ENCODE results near the gene SUPT7L.

Gene SUPT7L

DNA sequence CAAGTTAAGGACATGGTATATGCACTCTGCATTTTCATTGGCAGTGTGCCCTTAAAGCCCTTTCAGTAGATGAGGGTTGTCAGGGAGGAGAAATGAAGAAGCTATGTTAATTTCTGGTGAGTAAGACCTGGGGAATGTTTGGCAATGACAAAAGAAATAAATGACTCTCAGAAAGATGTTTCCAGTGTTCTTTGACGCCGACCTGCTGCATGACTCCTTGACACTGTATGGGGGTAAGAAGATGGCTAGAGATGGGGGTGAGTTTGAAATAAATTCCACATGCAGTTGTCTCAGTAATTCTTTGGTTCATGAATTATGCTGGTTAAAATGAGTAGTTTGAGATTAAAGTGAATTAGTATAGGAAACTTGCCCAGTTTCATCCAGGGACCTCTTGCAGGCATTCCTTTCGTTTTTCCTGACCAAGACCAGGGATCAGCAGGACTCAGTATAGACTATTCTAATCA is 40.5 kb downstream of the SUPT7L start (continued):
- TF ChIP-seq, protein P1, sequence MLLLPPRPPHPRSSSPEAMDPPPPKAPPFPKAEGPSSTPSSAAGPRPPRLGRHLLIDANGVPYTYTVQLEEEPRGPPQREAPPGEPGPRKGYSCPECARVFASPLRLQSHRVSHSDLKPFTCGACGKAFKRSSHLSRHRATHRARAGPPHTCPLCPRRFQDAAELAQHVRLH (tag by site-specific recombination; IDR thresholded peaks at IDR 0.05), result no peak
- TF ChIP-seq HIC1 (tag by site-specific recombination; IDR thresholded peaks at IDR 0.05), result no peak

GRCh38 chr2:27621524-27621923 is 41.9 kb downstream of the SUPT7L start:
- TF ChIP-seq, protein P2, sequence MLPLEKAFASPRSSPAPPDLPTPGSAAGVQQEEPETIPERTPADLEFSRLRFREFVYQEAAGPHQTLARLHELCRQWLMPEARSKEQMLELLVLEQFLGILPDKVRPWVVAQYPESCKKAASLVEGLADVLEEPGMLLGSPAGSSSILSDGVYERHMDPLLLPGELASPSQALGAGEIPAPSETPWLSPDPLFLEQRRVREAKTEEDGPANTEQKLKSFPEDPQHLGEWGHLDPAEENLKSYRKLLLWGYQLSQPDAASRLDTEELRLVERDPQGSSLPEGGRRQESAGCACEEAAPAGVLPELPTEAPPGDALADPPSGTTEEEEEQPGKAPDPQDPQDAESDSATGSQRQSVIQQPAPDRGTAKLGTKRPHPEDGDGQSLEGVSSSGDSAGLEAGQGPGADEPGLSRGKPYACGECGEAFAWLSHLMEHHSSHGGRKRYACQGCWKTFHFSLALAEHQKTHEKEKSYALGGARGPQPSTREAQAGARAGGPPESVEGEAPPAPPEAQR (tag by site-specific recombination; IDR thresholded peaks at IDR 0.05), result no peak
- no peak for TF ChIP-seq ZNF324 (tag by site-specific recombination; IDR thresholded peaks at IDR 0.05)
- POLR2A ChIA-PET, result no interaction called here
- H3K36me3 ChIP-seq (ENCODE audit: control insufficient read depth in 2 of 2, insufficient read depth in 1 of 2, low read length in 2 of 2), result peaks cover 46 to 70% of the 10 kb centered on the region in 2 experiments

GRCh38 chr2:27615316-27615715 is 48.1 kb downstream of the SUPT7L start:
- H3K27ac ChIP-seq (ENCODE audit: extremely low read depth, low read depth, low read length), result no peak overlapping the region
- peaks cover 58 to 69% of the 10 kb centered on the region in 2 experiments for H3K36me3 ChIP-seq (ENCODE audit: control insufficient read depth in 2 of 2, insufficient read depth in 1 of 2, low read length in 2 of 2)
- ChIA-PET POLR2A (no interaction called here), CTCF (interaction anchor here (0.6 kb wide), 2 partner anchors 137 to 217 kb away, joined by 3 to 4 read pairs; no protein-coding TSS in a partner anchor)
- TF ChIP-seq MYNN (tag by site-specific recombination; IDR thresholded peaks at IDR 0.05; ENCODE audit: borderline replicate concordance), result no peak
- no peak for TF ChIP-seq ZNF529 (tag by site-specific recombination; IDR thresholded peaks at IDR 0.05; ENCODE audit: insufficient replicate concordance)
- TF ChIP-seq ZFP69B (tag by site-specific recombination; IDR thresholded peaks at IDR 0.05), result no peak
- TF ChIP-seq ZNF26 (tag by site-specific recombination; IDR thresholded peaks at IDR 0.05), result no peak
- TF ChIP-seq ZNF830 (tag by site-specific recombination; IDR thresholded peaks at IDR 0.05; ENCODE audit: low read depth), result no peak
- no peak for TF ChIP-seq WT1 (tag by site-specific recombination; IDR thresholded peaks at IDR 0.05)
- no peak for TF ChIP-seq ZNF558 (tag by site-specific recombination; IDR thresholded peaks at IDR 0.05)
- no peak for TF ChIP-seq ZNF274 (IDR thresholded peaks at IDR 0.05; ENCODE audit: low read length)
- TF ChIP-seq ZNF274 (tag by site-specific recombination; IDR thresholded peaks at IDR 0.05; ENCODE audit: borderline replicate concordance), result no peak
- TF ChIP-seq, protein P3, sequence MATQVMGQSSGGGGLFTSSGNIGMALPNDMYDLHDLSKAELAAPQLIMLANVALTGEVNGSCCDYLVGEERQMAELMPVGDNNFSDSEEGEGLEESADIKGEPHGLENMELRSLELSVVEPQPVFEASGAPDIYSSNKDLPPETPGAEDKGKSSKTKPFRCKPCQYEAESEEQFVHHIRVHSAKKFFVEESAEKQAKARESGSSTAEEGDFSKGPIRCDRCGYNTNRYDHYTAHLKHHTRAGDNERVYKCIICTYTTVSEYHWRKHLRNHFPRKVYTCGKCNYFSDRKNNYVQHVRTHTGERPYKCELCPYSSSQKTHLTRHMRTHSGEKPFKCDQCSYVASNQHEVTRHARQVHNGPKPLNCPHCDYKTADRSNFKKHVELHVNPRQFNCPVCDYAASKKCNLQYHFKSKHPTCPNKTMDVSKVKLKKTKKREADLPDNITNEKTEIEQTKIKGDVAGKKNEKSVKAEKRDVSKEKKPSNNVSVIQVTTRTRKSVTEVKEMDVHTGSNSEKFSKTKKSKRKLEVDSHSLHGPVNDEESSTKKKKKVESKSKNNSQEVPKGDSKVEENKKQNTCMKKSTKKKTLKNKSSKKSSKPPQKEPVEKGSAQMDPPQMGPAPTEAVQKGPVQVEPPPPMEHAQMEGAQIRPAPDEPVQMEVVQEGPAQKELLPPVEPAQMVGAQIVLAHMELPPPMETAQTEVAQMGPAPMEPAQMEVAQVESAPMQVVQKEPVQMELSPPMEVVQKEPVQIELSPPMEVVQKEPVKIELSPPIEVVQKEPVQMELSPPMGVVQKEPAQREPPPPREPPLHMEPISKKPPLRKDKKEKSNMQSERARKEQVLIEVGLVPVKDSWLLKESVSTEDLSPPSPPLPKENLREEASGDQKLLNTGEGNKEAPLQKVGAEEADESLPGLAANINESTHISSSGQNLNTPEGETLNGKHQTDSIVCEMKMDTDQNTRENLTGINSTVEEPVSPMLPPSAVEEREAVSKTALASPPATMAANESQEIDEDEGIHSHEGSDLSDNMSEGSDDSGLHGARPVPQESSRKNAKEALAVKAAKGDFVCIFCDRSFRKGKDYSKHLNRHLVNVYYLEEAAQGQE (tag by site-specific recombination; IDR thresholded peaks at IDR 0.05), result no peak
- no peak for TF ChIP-seq GLIS1 (tag by site-specific recombination; IDR thresholded peaks at IDR 0.05)
- no peak for TF ChIP-seq ZSCAN30 (tag by site-specific recombination; IDR thresholded peaks at IDR 0.05)
- TF ChIP-seq ZNF629 (tag by site-specific recombination; IDR thresholded peaks at IDR 0.05), result no peak
- no peak for TF ChIP-seq ZNF366 (tag by site-specific recombination; conservative IDR thresholded peaks at IDR 0.05)
- no peak for TF ChIP-seq YY2 (tag by site-specific recombination; IDR thresholded peaks at IDR 0.05)
- no peak for TF ChIP-seq ZNF362 (tag by site-specific recombination; IDR thresholded peaks at IDR 0.05)
- TF ChIP-seq, protein P4, sequence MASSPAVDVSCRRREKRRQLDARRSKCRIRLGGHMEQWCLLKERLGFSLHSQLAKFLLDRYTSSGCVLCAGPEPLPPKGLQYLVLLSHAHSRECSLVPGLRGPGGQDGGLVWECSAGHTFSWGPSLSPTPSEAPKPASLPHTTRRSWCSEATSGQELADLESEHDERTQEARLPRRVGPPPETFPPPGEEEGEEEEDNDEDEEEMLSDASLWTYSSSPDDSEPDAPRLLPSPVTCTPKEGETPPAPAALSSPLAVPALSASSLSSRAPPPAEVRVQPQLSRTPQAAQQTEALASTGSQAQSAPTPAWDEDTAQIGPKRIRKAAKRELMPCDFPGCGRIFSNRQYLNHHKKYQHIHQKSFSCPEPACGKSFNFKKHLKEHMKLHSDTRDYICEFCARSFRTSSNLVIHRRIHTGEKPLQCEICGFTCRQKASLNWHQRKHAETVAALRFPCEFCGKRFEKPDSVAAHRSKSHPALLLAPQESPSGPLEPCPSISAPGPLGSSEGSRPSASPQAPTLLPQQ (tag by site-specific recombination; IDR thresholded peaks at IDR 0.05), result no peak
- no peaks in the 10 kb centered on the region for H3K4me1 ChIP-seq (ENCODE audit: control insufficient read depth, insufficient read depth, low read length)
- H3K4me3 ChIP-seq (ENCODE audit: low read depth, low read length), result no peak overlapping the region
- H3K9me3 ChIP-seq (ENCODE audit: control insufficient read depth, insufficient read depth, low read depth, low read length), result no peaks in the 10 kb centered on the region

More at GRCh38 chr2:27621524-27621923, 41.9 kb downstream of the SUPT7L start:
- Histone ChIP-seq H3K27ac (ENCODE audit: extremely low read depth, low read depth, low read length) (no peak overlapping the region), H3K4me3 (ENCODE audit: low read depth, low read length) (no peak overlapping the region), H3K4me1 (ENCODE audit: control insufficient read depth, insufficient read depth, low read length) (no peaks in the 10 kb centered on the region), H3K9me3 (ENCODE audit: control insufficient read depth, insufficient read depth, low read depth, low read length) (no peaks in the 10 kb centered on the region)
- CTCF ChIA-PET, result interaction anchor here (1.6 to 1.8 kb wide), 2 partner anchors 11 to 17 kb away, joined by 5 to 9 read pairs; no protein-coding TSS in a partner anchor

All from HEK293 (cell line).